ENCODE measurements around the gene FPR2. TPM values are rescaled to one million over a fixed set of nuclear protein-coding genes. Genes with fewer than 3 reads are reported as not detected.
A peak's percentile ranks its signal among the peaks of the same experiment; 100 is the strongest.

FPR2 gene
- total and polyA plus RNA-seq, 9 of the 15 experiments (the other 6 are each of a cell fraction or from before 2014, with no cell fraction given), result 0.03 to 0.15 (median 0.07) TPM; not detected in 6

GRCh38 chr19:51799034-51799773 is 38.2 kb downstream of the FPR2 start (continued):
- 0 out of 2 replicates have a peak, but pooled peaks have one; percentile 69 for TF ChIP-seq CUX1 (CRISPR knock-in tag; IDR thresholded peaks at IDR 0.05)
- TF ChIP-seq TFAP4 (CRISPR knock-in tag; IDR thresholded peaks at IDR 0.05; ENCODE audit: borderline replicate concordance), result peak; percentile 30; the same call in 1 of the 2 replicates
- TF ChIP-seq ZNF764 (CRISPR knock-in tag; IDR thresholded peaks at IDR 0.05; ENCODE audit: low read depth), result no peak
- TF ChIP-seq ZNF398 (CRISPR knock-in tag; IDR thresholded peaks at IDR 0.05), result no peak
- TF ChIP-seq ZNF507 (tag; conservative IDR thresholded peaks at IDR 0.05), result no peak
- no peak for TF ChIP-seq ILF3 (IDR thresholded peaks at IDR 0.05; ENCODE audit: borderline replicate concordance)
- TF ChIP-seq CREBBP (IDR thresholded peaks at IDR 0.05; ENCODE audit: low read depth, low read length), result no peak
- TF ChIP-seq ARID3B (CRISPR knock-in tag; IDR thresholded peaks at IDR 0.05; ENCODE audit: borderline replicate concordance), result 0 out of 2 replicates have a peak, but pooled peaks have one; percentile 20
- 0 out of 2 replicates have a peak, but pooled peaks have one; percentile 7 for TF ChIP-seq MAFF (IDR thresholded peaks at IDR 0.05; ENCODE audit: low read length)
- no peak for TF ChIP-seq CBX5 (IDR thresholded peaks at IDR 0.05; ENCODE audit: borderline replicate concordance, low read depth)
- no peak for TF ChIP-seq ZEB2 (IDR thresholded peaks at IDR 0.05)
- no peak for TF ChIP-seq HDAC2 (IDR thresholded peaks at IDR 0.05)
- no peak for TF ChIP-seq ZNF146 (CRISPR knock-in tag; IDR thresholded peaks at IDR 0.05; ENCODE audit: unreplicated experiment)
- no peak for TF ChIP-seq FOXK2 (conservative IDR thresholded peaks at IDR 0.05 in 1 of 2, IDR thresholded peaks at IDR 0.05 in 1 of 2; ENCODE audit: low read depth in 2 of 2)
- TF ChIP-seq TGIF2 (CRISPR knock-in tag; IDR thresholded peaks at IDR 0.05), result no peak
- no peak for TF ChIP-seq ZBTB34 (CRISPR knock-in tag; IDR thresholded peaks at IDR 0.05)

Data from K562 (cell line).